AG10803 (cell line): ENCODE data around the gene CDH11.

Experiments
- DNase-seq: peaks from one replicate; pipeline ENCODE4 v3.0.0; 2010; ENCODE audit warnings: low read depth
- H3K4me3 ChIP-seq: 2 replicates; pipeline ENCODE4 v1.5.1; 2011; ENCODE audit warnings: mild to moderate bottlenecking, low read length, control low read depth
- TF ChIP-seq, protein P1 (sequence below): conservative IDR thresholded peaks from 2 replicates; pipeline ENCODE4 v1.5.1; 2011; ENCODE audit warnings: mild to moderate bottlenecking, low read length, control low read depth, inconsistent platforms

The CDH11 gene

DNA sequence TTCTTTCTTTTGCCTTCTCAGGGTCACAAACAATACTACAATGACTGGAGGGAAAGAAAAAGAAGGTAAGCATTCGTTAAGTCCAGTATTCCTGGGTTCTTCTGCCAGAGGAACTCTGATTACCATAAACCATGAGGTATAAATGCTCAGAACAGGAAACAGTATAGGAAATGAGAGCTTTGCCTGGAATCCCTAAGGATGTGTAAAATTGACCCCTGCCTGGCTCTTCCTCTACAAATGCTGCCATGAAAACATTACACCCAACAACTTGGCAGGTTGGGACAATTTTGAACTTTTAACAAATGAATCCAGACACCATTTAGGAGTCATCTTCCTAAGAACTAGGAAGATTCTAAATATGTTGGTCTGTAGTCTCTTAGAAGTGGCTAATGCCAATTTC, 173.8 kb downstream of the CDH11 start:
- TF ChIP-seq, protein P1, sequence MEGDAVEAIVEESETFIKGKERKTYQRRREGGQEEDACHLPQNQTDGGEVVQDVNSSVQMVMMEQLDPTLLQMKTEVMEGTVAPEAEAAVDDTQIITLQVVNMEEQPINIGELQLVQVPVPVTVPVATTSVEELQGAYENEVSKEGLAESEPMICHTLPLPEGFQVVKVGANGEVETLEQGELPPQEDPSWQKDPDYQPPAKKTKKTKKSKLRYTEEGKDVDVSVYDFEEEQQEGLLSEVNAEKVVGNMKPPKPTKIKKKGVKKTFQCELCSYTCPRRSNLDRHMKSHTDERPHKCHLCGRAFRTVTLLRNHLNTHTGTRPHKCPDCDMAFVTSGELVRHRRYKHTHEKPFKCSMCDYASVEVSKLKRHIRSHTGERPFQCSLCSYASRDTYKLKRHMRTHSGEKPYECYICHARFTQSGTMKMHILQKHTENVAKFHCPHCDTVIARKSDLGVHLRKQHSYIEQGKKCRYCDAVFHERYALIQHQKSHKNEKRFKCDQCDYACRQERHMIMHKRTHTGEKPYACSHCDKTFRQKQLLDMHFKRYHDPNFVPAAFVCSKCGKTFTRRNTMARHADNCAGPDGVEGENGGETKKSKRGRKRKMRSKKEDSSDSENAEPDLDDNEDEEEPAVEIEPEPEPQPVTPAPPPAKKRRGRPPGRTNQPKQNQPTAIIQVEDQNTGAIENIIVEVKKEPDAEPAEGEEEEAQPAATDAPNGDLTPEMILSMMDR, result no peak
- no peak for DNase-seq
- no peak overlapping the region for H3K4me3 ChIP-seq

DNA sequence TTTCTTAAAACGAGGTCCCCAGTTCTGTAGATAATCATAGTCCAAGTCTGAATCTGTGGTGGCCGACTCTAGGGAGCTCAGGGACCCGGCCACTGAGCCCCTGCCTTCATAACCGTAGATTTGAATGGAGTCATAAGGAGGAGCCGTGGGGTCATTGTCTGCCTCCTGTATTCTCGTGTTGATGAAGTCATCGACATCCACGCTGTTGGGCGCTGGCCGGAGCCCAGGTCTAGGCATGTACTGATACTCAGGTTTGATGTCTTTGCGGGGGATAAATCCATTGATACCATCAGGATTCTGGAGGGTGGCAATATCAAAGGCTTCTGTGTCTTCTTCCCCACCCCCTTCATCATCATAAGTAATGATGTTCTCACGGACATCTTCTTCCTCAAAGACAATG, 174.2 kb downstream of the CDH11 start:
- DNase-seq, result no peak
- TF ChIP-seq, protein P1, result no peak
- H3K4me3 ChIP-seq, result no peak overlapping the region

DNA sequence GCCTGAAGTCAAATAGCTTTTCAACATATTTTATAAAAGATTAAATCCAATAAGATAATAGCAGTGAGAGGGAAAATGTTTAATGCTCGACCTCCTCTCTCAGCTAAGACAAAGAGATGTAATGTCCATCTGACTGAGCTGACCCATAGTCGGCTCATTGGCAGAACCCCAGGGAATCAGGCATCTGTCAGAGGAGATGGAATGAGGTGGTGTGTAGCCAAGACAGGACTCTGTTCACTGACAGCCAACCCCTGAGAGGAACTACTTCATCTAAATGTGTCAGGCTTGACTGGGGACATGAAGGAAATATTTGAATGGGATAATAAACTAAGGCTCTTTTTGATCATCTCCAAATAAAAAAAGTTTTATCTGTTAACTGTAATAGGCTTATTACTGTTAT, 188.0 kb downstream of the CDH11 start:
- TF ChIP-seq, protein P1, result no peak
- H3K4me3 ChIP-seq, result no peak overlapping the region
- DNase-seq, result no peak

DNA sequence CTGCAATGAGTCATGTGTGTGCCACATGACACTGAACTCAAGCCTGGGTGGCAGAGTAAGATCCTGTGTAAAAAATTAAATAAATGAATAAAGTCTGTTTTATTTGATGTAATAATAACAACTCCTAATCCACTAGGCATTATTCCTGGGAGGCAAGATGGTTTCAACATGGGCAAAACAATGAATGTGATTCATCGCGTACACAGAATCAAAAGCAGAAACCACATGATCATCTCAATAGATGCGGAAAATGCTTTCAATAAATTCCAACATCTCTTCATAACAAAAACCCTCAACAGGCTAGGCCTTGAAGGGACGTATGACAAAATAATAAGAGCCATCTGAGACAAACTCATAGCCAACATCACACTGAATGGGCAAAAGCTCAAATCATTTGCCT, 195.4 kb downstream of the CDH11 start:
- H3K4me3 ChIP-seq, result no peak overlapping the region
- TF ChIP-seq, protein P1, result no peak
- DNase-seq, result no peak

DNA sequence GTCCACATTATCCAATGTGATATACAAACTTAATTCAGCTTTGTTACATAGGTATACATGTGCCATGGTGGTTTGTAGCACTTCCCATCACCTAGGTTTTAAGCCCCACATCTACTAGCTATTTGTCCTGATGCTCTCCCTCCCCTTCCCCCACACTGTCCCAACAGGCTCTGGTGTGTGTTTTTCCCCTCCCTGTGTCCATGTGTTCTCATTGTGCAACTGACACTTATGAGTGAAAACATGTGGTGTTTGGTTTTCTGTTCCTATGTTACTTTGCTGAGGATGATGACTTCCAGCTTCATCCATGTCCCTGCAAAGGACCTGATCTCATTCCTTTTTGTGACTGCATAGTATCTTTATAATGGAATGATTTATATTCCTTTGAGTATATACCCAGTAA, 196.7 kb downstream of the CDH11 start:
- DNase-seq, result peak; percentile 43
- TF ChIP-seq, protein P1, result no peak
- no peak overlapping the region for H3K4me3 ChIP-seq

DNA sequence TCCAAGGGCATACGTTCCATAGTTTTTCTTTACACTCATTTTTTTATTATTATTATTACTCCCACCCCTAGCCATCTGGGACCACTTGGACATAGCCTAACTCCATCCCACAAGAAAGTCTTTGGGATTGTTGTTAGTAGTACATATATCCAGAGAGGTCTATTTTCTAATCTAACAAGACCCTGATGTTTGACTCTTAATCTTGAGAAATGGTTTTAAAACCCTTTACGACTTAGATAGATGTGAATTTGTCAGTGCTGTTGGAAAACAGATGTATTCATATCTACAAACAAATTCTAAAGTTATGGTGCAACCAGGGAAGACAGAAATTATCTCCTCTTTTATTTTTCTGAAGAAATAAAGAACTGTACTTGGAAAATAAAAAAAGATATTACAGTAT, 197.8 kb downstream of the CDH11 start:
- H3K4me3 ChIP-seq, result no peak overlapping the region
- TF ChIP-seq, protein P1, result no peak
- DNase-seq, result no peak

DNA sequence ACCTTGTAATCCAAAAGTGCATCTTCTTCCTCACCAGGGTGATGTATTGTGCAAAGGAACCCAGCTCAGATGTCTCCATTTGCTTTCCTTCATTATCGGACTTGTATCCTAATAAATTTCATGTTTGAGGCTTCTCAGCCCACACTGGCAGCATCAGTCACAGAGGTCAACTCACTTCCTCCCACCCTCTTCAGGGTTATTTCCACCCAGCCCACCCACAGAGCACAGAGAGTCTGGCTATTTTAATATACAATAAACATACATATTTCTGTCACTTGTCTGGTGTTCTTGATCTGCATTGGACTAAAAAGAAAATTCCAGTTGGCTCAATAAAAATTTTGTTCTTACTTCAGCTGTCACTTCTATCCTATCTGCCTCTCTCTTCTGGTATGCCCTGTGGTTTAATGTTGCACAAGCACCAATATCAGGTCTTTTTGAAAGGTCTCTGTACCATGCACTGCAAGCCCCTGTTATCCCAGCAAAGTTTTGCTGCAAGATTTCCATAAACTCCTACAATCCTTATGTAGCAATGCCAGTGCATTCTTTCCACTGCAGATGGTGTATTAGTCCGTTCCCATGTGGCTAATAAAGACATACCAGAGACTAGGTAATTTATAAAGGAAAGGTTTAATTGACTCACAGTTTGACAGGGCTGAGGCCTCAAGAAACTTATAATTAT, 201.8 kb downstream of the CDH11 start:
- peak; percentile 31 for DNase-seq
- H3K4me3 ChIP-seq, result no peak overlapping the region
- TF ChIP-seq, protein P1, result no peak
